Iris pigment epithelial cell (primary cell): ENCODE measurements around the gene IGF2.
"Not testable (repeated sequence)": the region's sequence is repeated elsewhere in the genome, so short reads cannot be mapped to it uniquely, and the experiment has no call there.

Source experiments
- DNase-seq: peaks from one replicate; pipeline ENCODE4 v3.0.0-alpha.2; 2011; ENCODE audit warnings: low read depth

Gene IGF2

GRCh38 chr11:2136209-2136951, 2.8 kb downstream of the IGF2 start:
- no peak for DNase-seq

DNA sequence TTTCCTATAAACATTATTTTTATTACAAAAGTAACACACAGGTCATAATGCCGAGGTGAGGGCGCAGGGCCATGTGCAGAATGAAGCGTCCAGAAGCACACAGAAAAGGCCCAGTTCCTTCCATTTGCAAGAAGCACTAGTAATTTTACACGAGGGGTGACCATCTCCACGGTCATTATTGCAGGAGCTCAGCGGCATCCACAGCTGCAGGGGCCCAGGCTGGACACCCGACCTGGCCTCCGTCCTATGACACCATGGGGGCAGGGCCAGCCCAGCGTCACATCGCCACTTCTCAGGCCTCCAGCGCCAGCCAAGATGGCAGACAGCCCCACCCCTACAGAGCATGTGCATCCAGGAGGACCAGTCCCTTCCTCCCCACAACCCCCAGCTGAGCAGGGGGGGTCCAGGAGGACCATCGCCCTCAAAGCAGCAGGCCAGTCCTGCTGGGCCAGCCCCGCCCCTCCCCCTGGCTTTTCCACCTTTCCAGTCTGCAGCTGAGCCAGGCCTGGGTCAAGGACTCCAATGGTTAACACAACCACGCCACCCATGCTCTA, 3.5 kb downstream of the IGF2 start:
- DNase-seq = no peak

DNA sequence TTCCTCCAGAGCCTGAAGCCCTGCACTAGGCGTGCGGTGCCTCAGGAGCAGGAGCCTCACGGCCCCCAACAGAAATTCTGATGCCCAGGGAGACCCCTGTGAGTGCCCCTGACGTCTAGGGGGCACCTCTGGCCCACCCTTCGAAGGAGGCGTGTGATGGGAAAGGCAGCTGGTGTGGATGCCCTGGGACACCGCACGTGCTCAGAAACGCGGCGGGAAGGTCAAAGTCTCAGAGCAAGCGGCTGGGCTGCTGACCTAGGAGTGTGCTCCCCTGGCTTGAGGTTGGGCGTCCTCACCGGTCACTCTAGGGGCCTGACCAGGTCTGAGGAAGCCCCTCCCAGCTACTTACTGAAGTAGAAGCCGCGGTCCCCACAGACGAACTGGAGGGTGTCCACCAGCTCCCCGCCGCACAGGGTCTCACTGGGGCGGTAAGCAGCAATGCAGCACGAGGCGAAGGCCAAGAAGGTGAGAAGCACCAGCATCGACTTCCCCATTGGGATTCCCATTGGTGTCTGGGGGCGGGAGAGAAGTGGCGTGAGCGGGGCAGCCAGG, 4.1 kb downstream of the IGF2 start:
- DNase-seq = no peak

- no peak for DNase-seq
Measured at GRCh38 chr11:2134022-2135010, 4.9 kb downstream of the IGF2 start.

GRCh38 chr11:2133241-2134021, 5.8 kb downstream of the IGF2 start:
- no peak for DNase-seq

DNA sequence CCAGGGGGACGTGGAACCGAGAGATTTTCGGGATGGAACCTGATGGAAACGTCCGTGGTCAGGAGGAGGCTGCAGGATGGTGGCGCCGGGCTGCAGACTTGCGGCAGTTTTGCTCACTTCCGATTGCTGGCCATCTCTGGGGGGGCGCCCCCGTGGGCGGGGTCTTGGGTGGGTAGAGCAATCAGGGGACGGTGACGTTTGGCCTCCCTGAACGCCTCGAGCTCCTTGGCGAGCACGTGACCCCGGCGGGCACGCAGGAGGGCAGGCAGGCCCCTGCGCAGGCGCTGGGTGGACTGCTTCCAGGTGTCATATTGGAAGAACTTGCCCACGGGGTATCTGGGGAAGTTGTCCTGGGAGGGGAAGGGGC, 6.3 kb downstream of the IGF2 start:
- DNase-seq = no peak

GRCh38 chr11:2132246-2132645, 6.9 kb downstream of the IGF2 start:
- DNase-seq = no peak

DNA sequence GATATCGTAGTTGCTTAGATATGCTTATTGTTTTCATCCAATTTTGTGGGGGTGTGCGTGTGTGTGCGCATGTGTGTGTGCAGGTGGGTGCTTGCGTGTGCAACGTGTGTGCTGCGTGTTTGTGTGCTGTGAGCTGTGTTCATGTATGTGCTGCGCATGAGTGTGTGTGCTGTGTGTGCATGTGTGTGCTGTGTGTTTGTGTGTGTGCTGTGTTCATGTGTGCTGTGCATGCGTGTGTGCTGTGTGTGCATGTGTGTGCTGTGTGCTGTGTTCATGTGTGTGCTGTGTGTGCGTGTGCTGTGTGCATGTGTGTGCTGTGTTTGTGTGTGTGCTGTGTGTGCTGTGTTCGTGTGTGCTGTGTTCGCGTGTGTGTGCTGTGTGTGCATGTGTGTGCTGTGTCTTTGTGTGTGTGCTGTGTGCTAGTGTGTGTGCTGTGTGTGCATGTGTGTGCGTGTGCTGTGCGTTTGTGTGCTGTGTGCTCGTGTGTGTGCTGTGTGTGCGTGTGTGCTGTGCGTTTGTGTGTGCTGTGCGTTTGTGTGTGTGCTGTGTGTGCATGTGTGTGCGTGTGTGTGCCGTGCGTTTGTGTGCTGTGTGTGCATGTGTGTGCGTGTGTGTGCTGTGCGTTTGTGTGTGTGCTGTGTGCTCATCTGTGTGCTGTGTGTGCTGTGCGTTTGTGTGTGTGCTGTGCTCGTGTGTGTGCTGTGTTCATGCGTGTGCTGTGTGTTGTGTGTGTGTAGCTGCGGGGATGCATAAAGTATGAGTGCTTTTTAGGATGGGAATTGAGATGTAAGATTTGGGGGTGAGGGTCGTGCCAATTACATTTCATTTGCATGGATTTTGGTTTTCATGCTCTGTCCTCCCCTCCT, 7.6 kb downstream of the IGF2 start:
- no peak for DNase-seq

DNA sequence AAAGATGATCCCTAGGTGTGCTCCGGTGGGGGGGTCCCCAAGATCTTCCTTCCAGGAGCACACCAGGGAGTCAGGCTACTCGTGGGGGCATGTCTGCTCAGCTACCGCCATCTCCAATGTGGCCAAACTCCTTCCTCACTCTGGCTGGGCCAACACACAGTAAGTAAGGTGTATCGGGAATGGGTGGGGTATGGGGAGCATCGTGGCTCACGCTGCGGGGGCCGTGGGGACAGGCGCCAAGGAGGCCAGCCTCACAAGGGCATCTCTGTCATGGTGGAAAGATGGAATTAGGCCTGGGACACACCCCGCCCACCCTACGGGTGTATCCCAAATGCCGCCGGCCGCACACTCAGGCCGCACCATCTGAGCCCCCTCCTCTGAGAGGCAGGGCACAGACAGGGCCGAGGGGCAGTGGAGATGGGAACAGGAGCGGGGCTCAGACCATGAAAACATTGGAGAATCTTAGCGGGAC, 8.3 kb downstream of the IGF2 start:
- DNase-seq = no peak

DNA sequence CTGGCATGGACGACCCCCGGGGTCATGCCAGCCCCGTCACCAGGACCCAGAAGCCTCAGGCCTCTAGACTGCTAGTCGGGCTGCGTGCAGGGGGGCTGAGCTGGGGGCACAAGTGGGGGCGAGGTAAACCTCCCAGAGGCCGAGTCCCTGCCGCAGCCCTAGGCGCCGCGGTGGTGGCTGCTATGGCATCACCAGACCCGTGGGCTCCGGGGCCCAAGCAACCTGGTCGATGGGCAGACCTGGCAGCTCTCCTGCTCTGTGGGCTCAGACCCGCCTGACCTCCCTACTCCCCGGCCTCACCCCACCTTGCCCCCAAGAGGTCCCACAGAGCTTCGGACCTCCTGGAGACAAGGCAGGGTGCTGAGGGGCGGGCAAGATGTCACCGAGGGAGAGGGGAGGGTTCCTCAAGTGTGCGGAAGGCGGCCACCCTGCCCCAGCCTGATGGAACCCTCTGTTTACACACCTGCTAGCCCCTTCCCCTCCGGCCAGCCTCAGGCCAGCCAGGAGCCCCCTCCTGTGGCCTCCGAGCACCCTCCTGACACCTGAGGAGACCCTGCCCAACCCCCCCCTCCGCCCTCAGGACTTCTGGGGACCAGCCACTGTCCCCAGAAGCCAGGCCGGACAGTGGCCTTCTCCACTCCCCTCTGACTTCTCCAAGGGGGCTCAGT, 9.4 kb downstream of the IGF2 start:
- no peak for DNase-seq

GRCh38 chr11:2129308-2129698, 9.9 kb downstream of the IGF2 start:
- DNase-seq = no peak

- DNase-seq = no peak
Measured at GRCh38 chr11:2128511-2129307, 10.5 kb downstream of the IGF2 start.

- DNase-seq = no peak
Measured at GRCh38 chr11:2128130-2128510, 11.1 kb downstream of the IGF2 start.

- DNase-seq = no peak
Measured at GRCh38 chr11:2127482-2128129, 11.6 kb downstream of the IGF2 start.

DNA sequence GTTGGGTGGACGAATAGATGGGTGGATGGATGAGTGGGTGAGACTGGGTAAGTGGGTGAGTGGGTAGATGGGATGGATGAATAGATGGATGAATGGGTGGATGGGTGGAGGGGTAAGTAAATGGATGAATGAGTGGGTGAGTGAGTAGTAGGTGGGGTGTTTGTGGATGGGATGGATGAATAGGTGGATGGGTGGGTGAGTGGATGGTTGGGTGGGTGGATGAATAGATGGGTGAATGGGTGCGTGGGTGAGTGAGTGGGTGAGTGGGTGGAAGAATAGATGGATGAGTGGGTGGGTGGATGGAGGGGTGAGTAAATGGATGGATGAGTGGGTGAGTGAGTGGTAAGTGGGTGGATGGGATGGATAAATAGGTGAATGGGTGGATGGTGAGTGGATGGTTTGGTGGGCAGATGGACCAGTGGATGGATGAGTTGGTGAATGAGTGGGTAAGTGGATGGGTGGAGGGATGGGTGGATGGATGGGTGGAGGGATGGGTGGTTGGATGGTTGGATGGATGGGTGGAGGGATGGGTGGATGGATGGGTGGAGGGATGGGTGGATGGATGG, 12.6 kb downstream of the IGF2 start:
- no peak for DNase-seq

- DNase-seq = not testable (repeated sequence)
Measured at GRCh38 chr11:2124736-2125484, 14.3 kb downstream of the IGF2 start.

DNA sequence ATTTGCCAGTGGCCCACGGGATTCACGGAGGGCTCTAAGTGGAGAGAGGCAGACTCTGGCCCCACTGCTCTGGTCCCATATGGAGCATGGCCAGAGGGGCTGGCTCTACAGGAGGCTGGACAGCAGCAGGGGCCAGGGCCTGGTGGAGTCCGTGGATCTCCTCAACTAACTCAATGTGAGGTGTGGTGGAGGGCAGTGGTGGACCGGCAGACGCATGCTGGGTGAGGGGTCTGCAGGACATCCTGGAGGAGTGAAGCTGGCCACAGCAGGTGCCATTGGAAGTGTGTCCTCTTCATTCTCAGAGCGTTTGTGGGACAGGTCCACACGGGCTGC, 15.6 kb downstream of the IGF2 start:
- no peak for DNase-seq
